RCC 7860 (cell line): ENCODE data around the gene PACRG.

Experiments
- DNase-seq: peaks from one replicate; pipeline ENCODE4 v3.0.0-alpha.2; 2015; ENCODE audit warnings: low spot score
- FAIRE-seq: peaks from 2 replicates; lab custom pipeline; 2012; peaks lifted over from hg19 to GRCh38; lab: Jason Lieb, UNC

PACRG gene

GRCh38 chr6:163364641-163365040 lies 636.9 kb downstream of the PACRG start:
- DNase-seq (no peak), FAIRE-seq (no peak)
